ENCODE measurements around the gene ICAM3.

Gene ICAM3

DNA sequence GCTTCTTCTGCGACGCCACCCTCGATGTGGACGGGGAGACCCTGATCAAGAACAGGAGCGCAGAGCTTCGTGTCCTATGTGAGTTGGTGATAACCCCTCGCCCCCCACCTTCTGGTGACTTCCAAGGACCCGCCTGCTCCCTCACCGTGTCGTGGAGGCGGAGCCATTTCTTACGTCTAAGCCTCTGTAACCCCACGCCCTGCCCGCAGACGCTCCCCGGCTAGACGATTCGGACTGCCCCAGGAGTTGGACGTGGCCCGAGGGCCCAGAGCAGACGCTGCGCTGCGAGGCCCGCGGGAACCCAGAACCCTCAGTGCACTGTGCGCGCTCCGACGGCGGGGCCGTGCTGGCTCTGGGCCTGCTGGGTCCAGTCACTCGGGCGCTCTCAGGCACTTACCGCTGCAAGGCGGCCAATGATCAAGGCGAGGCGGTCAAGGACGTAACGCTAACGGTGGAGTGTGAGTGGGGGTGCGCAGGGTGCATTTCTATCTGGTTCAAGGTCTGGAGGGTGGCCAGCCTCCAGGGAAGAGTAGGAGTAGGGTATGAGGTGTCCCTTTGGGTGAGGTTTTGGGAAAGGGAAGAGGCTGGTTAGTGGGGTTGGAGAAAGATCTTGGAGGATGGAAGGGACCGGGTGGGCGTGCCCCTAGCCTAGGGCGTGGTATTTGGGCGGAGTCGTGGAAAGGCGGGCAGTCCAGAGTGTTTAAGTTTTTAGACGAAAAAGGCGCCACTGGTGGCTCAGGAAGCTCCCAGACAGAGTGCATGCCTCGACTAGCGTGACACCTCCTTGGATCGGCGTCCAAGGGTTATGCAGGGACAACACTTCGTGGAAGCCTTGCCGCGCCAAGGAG is 46.4 kb downstream of the ICAM3 start:
- DNase-seq (ENCODE audit: low read depth in 2 of 2, low spot score in 1 of 2) = no peak

DNA sequence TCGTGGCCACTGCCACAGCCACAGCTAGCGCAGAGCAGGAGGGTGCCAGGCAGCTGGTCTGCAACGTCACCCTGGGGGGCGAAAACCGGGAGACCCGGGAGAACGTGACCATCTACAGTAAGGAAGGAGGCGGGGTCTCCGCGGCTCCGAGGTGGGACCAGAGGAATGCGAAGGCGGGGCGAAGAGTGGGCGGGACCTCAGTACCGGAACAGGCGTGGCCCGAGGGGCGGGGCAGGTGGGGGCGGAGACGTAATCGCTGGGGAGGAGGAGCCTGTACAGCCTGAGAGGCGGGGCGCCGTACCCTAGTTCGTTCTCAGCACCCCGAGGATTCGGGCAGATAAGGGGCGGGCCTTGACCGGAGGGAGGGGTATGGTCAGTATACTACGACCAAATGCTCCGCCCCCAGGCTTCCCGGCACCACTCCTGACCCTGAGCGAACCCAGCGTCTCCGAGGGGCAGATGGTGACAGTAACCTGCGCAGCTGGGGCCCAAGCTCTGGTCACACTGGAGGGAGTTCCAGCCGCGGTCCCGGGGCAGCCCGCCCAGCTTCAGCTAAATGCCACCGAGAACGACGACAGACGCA is 47.1 kb downstream of the ICAM3 start:
- DNase-seq (ENCODE audit: low read depth in 2 of 2, low spot score in 1 of 2) = no peak

DNA sequence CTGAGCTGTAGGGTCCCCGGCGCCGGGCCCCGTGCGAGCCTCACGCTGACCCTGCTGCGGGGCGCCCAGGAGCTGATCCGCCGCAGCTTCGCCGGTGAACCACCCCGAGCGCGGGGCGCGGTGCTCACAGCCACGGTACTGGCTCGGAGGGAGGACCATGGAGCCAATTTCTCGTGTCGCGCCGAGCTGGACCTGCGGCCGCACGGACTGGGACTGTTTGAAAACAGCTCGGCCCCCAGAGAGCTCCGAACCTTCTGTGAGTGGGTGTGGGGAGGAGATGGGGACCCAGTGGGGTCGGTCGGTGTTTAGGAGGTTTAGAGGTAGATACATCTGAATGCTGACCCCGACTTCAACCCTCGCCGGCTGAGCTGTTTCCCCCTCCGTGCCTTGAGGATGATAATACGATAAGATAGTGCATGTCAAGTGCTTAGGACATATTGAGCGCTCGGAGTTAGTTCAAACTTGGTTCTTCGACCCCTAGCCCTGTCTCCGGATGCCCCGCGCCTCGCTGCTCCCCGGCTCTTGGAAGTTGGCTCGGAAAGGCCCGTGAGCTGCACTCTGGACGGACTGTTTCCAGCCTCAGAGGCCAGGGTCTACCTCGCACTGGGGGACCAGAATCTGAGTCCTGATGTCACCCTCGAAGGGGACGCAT is 47.7 kb downstream of the ICAM3 start:
- no peak for DNase-seq (ENCODE audit: low read depth in 2 of 2, low spot score in 1 of 2)

DNA sequence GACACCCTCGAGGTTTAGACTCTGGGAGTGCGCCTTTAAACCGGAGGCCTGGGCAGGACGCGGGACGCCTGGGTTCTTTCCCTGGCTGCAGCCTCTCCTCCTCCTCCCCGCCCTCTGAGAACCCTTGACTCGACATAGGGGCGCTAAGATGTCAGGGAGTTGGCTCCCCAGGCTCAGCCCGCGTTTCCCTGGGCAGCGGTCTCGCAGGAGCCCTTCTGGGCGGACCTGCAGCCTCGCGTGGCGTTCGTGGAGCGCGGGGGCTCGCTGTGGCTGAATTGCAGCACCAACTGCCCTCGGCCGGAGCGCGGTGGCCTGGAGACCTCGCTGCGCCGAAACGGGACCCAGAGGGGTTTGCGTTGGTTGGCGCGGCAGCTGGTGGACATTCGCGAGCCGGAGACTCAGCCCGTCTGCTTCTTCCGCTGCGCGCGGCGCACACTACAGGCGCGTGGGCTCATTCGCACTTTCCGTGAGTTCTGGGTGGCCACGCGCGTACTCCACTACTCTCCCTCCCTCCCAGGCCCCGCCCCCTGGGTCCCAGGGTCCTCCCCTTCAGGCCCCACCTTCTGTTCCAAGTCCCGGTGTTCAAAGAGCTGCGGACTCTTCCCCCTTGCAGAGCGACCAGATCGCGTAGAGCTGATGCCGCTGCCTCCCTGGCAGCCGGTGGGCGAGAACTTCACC is 48.4 kb downstream of the ICAM3 start:
- no peak for DNase-seq (ENCODE audit: low read depth in 2 of 2, low spot score in 1 of 2)

DNA sequence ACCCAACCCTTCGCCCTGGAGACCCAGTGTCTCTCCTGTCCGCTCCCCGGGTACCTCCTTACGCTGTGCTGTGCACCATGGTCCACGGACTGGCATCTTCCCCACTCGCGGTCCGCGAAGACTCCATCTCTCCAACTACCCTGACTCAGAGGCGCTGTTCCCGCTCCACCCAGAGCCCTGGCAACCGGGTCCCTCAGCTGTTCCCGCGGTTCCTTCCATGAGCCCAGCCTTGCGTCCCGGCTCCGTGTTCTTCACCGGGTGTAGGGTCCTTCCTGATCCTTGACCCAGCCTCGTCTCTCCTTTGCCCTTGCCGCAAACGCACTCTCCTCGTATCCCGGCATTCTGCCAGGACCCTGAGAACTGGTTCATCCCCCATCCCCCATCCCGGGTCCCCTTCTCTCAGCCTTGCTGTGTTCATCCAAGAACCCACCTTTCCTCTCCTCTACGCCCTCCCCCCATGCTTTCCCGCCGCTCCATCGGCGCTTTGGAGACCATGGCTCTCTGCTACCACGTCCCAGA is 49.0 kb downstream of the ICAM3 start:
- no peak for DNase-seq (ENCODE audit: low read depth in 2 of 2, low spot score in 1 of 2)

DNA sequence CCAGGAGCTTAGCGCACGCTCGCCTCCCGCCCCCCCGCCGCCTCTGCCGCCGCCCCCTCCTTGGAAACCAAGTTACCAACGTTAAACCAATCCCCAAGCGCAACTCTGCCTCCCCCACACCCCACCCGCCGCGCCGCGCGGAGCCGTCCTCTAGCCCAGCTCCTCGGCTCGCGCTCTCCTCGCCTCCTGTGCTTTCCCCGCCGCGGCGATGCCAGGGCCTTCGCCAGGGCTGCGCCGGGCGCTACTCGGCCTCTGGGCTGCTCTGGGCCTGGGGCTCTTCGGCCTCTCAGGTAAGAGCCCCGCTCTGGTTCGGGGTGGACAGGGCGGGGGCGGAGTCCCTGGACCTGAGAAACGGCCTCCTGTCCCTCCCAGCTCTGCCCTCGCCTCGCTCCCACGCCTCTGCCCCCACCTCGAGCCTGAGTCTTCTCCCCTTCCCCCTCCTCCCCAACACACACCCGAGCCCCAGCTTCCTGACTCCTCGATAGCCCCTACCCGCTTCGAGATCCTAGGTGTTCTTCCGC is 49.5 kb downstream of the ICAM3 start, which contains the start of gene ICAM5:
Gene ICAM5 (plus strand): TSS at position 117 of the 521 bp plus-strand sequence. CDS start 92 bp downstream, at position 209.
- no peak for DNase-seq (ENCODE audit: low read depth in 2 of 2, low spot score in 1 of 2)

DNA sequence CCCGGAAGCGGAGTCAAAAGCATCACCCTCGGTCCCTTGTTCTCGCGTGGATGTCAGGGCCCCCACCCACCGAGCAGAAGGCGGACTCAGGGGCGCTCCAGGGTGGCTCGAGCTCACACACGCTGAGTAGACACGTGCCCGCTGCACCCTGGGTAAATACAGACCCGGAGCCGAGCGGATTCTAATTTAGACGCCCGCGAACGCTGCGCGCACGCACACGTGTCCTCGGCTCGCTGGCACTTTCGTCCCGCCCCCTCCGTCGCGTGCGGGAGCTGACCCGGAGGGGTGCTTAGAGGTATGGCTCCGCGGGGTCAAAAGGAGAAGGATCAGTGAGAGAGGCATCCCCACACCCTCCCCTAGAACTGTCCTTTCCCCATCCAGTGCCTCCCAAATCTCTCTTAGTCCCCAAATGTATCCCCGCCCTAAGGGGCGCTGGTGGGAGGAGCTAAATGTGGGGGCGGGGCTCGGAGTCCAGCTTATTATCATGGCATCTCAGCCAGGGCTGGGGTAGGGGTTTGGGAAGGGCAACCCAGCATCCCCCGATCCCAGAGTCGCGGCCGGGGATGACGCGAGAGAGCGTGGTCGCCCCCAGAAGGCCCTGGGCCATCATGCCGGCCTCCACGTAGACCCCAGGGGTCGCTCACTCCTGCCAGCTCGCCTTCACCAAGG is 50.1 kb downstream of the ICAM3 start:
- DNase-seq (ENCODE audit: low read depth in 2 of 2, low spot score in 1 of 2) = no peak

DNA sequence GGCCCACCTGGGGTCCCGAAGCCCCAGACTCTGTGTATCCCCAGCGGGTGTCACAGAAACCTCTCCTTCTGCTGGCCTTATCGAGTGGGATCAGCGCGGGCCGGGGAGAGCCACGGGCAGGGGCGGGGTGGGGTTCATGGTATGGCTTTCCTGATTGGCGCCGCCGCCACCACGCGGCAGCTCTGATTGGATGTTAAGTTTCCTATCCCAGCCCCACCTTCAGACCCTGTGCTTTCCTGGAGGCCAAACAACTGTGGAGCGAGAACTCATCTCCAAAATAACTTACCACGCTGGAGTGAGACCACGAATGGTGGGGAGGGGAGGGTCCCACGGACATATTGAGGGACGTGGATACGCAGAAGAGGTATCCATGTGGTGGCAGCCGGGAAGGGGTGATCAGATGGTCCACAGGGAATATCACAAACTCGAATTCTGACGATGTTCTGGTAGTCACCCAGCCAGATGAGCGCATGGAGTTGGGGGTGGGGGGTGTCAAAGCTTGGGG is 50.7 kb downstream of the ICAM3 start:
- DNase-seq (ENCODE audit: low read depth in 2 of 2, low spot score in 1 of 2) = no peak

DNA sequence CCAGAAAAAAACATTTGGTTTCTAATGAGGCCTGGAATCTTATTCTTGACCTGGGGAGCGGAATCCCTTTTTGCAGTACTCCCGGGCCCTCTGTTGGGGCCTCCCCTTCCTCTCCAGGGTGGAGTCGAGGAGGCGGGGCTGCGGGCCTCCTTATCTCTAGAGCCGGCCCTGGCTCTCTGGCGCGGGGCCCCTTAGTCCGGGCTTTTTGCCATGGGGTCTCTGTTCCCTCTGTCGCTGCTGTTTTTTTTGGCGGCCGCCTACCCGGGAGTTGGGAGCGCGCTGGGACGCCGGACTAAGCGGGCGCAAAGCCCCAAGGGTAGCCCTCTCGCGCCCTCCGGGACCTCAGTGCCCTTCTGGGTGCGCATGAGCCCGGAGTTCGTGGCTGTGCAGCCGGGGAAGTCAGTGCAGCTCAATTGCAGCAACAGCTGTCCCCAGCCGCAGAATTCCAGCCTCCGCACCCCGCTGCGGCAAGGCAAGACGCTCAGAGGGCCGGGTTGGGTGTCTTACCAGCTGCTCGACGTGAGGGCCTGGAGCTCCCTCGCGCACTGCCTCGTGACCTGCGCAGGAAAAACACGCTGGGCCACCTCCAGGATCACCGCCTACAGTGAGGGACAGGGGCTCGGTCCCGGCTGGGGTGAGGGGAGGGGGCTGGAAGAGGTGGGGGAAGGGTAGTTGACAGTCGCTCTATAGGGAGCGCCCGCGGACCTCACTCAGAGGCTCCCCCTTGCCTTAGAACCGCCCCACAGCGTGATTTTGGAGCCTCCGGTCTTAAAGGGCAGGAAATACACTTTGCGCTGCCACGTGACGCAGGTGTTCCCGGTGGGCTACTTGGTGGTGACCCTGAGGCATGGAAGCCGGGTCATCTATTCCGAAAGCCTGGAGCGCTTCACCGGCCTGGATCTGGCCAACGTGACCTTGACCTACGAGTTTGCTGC is 52.4 kb downstream of the ICAM3 start, which contains the start of gene ICAM4:
Gene ICAM4 (plus strand): TSS at position 153 of the 935 bp plus-strand sequence. CDS start 58 bp downstream, at position 211.
- DNase-seq (ENCODE audit: low read depth in 2 of 2, low spot score in 1 of 2) = no peak

DNA sequence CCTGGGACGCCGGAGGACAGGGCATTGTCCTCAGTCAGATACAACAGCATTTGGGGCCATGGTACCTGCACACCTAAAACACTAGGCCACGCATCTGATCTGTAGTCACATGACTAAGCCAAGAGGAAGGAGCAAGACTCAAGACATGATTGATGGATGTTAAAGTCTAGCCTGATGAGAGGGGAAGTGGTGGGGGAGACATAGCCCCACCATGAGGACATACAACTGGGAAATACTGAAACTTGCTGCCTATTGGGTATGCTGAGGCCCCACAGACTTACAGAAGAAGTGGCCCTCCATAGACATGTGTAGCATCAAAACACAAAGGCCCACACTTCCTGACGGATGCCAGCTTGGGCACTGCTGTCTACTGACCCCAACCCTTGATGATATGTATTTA is 54.0 kb downstream of the ICAM3 start:
- DNase-seq (ENCODE audit: low read depth in 2 of 2, low spot score in 1 of 2) = no peak

DNA sequence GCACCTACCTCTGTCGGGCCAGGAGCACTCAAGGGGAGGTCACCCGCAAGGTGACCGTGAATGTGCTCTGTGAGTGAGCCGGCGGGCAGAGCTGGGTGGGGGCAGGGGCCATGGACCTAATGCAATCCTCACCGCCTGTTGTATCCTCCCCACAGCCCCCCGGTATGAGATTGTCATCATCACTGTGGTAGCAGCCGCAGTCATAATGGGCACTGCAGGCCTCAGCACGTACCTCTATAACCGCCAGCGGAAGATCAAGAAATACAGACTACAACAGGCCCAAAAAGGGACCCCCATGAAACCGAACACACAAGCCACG is 54.5 kb downstream of the ICAM3 start:
- DNase-seq (ENCODE audit: low read depth in 2 of 2, low spot score in 1 of 2) = no peak

DNA sequence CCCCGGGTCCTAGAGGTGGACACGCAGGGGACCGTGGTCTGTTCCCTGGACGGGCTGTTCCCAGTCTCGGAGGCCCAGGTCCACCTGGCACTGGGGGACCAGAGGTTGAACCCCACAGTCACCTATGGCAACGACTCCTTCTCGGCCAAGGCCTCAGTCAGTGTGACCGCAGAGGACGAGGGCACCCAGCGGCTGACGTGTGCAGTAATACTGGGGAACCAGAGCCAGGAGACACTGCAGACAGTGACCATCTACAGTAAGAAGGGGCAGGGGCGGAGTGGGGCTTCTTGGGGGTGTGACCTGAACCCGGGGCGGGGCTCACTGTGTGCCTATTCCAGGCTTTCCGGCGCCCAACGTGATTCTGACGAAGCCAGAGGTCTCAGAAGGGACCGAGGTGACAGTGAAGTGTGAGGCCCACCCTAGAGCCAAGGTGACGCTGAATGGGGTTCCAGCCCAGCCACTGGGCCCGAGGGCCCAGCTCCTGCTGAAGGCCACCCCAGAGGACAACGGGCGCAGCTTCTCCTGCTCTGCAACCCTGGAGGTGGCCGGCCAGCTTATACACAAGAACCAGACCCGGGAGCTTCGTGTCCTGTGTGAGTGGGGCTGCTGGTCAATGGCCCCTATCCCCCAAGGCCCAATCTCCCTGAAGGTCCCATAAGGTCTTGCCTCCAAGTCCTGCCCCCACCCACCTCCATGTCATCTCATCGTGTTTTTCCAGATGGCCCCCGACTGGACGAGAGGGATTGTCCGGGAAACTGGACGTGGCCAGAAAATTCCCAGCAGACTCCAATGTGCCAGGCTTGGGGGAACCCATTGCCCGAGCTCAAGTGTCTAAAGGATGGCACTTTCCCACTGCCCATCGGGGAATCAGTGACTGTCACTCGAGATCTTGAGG is 55.1 kb downstream of the ICAM3 start:
- DNase-seq (ENCODE audit: low read depth in 2 of 2, low spot score in 1 of 2) = no peak
